ENCODE data around the gene IL1R1.

IL1R1 gene

DNA sequence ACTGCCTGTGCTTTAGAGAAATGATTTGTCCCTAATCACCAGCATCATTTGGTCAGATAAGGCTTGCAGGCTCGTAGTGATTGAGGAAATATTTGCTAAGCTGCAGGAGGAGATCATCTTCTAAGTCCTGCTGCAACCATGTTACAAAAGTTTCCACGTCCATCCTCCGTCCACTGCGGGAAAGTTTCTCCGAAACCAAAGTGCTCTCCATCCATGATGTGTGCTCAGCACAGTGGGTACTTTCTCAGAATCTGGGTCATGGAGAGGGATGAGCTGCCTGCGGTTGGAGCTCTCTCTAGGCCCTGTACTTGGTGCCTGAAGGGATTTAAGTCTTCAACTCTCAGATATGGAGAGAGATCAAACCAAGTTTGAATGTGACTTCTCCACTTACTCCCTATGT, 83.6 kb downstream of the IL1R1 start:
- TF ChIP-seq, protein P1, sequence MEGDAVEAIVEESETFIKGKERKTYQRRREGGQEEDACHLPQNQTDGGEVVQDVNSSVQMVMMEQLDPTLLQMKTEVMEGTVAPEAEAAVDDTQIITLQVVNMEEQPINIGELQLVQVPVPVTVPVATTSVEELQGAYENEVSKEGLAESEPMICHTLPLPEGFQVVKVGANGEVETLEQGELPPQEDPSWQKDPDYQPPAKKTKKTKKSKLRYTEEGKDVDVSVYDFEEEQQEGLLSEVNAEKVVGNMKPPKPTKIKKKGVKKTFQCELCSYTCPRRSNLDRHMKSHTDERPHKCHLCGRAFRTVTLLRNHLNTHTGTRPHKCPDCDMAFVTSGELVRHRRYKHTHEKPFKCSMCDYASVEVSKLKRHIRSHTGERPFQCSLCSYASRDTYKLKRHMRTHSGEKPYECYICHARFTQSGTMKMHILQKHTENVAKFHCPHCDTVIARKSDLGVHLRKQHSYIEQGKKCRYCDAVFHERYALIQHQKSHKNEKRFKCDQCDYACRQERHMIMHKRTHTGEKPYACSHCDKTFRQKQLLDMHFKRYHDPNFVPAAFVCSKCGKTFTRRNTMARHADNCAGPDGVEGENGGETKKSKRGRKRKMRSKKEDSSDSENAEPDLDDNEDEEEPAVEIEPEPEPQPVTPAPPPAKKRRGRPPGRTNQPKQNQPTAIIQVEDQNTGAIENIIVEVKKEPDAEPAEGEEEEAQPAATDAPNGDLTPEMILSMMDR (conservative IDR thresholded peaks at IDR 0.05; ENCODE audit: low read depth): no peak
- CTCF ChIA-PET: interaction anchor here (0.8 kb wide), 1 partner anchor 14 kb away, joined by 3 read pairs; no protein-coding TSS in a partner anchor
- POLR2A ChIA-PET (ENCODE audit: low non-redundant PET): no interaction called here
- no peak overlapping the region for H3K27ac ChIP-seq
- no peak for DNase-seq (ENCODE audit: low spot score)

DNA sequence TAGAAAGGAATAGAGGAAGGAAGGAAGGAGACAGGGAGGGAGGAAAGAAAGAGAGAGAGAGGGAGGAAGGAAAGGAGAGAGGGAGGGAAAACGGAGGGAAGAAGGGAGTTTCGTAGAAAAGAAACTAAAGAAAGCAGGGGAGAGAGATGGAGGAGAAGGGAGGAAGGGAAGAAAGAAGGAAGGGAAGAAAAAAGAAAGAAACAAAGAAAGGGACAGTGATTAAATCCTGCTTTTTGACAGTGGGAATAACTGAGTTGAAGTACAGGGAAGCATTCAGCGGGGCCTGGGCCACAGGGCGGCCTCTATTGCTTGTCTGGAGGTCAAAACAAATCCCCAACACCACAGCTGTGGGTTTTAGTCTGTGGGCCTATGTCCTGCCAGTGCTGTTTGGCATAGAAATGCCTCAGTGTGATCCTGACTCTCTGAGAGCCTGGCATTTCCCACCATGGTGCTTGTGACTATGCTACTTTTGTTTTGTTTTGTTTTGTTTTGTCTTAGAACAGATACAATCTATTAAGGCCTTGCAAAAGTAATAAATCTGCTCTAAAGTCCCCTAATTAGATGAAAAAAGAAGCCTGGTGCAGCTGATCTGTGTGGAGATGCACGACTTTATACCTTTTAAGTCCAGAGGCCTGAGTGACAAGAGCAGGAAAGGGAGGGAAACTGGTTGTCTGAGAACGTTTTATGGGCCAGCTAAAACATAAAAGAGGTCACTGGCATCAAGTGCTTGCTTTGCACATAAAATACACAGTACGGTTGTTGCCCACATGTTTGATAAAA, 84.3 kb downstream of the IL1R1 start:
- ChIA-PET CTCF (interaction anchor here (0.6 to 0.8 kb wide), 2 partner anchors 15 to 218 kb away, joined by 3 read pairs; no protein-coding TSS in a partner anchor), POLR2A (ENCODE audit: low non-redundant PET) (no interaction called here)
- H3K27ac ChIP-seq: peak overlapping the region; percentile 88
- TF ChIP-seq, protein P1 (conservative IDR thresholded peaks at IDR 0.05; ENCODE audit: low read depth): no peak
- DNase-seq (ENCODE audit: low spot score): no peak

DNA sequence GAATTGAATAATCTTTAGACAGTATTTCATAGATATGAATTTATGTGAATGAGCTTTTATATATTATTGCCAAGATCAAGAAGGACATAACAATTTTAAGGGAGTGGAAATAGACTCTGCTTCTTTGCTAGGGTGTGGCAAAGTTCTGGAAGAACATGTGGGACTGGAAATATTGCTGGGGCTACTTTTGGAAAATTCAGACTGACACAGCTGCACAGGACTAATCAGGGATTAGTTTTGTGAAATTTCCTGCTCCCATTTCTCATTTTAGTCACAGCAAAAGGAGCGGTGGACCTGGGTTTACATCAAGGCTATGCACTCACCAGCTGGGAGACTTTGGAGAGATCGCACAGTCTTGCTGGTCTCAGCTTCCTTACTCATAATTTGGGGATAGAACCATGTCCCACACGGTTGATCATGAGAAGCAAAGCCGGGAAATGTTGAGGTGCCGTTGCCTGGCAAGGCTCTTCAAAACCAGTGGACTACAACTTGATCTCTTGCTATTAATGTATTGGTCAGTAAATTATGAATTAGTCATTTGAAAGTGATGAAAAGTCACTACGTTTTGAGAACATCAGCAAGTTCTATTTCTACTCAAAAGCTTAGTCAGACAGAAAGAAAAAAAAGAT, 86.7 kb downstream of the IL1R1 start:
- ChIA-PET POLR2A (ENCODE audit: low non-redundant PET) (no interaction called here), CTCF (interaction anchor here (0.9 to 1.1 kb wide), 2 partner anchors 63 to 222 kb away, joined by 3 to 4 read pairs; no protein-coding TSS in a partner anchor)
- no peak overlapping the region for H3K27ac ChIP-seq
- DNase-seq (ENCODE audit: low spot score): no peak
- TF ChIP-seq, protein P1 (conservative IDR thresholded peaks at IDR 0.05; ENCODE audit: low read depth): no peak
